GM12872 (cell line): Measurements from ENCODE around the gene MACROD2.

Experiments used
- CTCF ChIP-seq: IDR thresholded peaks from 3 replicates; pipeline ENCODE4 v1.5.1; 2011; ENCODE audit warnings: low read depth, mild to moderate bottlenecking, low read length, moderate library complexity; ENCODE audit not compliant: insufficient read depth

The MACROD2 gene

GRCh38 chr20:15359056-15359455 lies 1363.7 kb downstream of the MACROD2 start:
- TF ChIP-seq CTCF, result no peak

- no peak for TF ChIP-seq CTCF
Observed at GRCh38 chr20:15362849-15363248, 1367.5 kb downstream of the MACROD2 start.

DNA sequence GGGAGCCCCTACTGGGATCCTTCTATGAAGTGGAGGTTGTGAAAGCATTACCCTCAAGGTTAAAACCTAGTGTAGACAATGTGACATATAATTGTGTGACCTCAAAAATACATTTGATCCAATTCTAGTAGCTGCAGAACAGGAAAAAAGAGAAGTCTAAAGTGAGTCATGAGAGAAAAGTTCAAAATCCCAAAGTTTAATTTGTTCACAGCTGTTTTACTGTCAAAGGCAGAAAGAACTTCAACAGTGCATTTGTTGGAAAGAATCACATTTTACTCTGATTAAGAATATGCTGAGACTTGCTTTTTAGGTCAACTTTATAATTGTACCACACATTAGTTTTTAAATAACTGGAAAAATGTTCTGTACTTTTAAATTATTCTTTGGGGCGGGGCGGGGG lies 1369.5 kb downstream of the MACROD2 start:
- TF ChIP-seq CTCF, result no peak

GRCh38 chr20:15370370-15370769 lies 1375.1 kb downstream of the MACROD2 start:
- no peak for TF ChIP-seq CTCF

DNA sequence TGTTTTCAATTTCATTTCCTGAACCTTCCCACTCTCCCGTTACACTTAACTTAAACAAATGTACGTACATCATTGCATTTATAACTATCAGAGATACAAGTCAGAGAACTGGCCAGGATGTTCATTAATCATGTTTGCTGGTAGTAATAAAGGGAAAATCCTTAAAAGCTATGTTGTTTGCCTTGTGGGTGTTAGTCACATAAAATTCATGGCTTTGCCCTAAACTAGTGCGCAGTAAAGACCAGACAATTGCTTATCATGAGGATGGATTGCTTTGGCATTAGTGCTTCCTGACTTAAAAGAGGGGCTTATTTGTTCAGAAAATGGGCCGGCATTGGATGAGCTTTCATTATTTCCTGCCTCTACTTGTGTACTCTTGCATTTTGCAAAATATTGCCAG lies 1379.4 kb downstream of the MACROD2 start:
- no peak for TF ChIP-seq CTCF

GRCh38 chr20:15375836-15376235 lies 1380.5 kb downstream of the MACROD2 start:
- no peak for TF ChIP-seq CTCF

- TF ChIP-seq CTCF, result no peak
Observed at GRCh38 chr20:15378151-15378550, 1382.8 kb downstream of the MACROD2 start.

- TF ChIP-seq CTCF, result no peak
Observed at GRCh38 chr20:15379681-15380296, 1384.5 kb downstream of the MACROD2 start.
